NCI-H2029 (cell line): ENCODE data around the gene PACRGL.

Experiments
- DNase-seq: peaks from one replicate; lab custom pipeline; 2025; lab: John Stamatoyannopoulos, UW

The PACRGL gene

DNA sequence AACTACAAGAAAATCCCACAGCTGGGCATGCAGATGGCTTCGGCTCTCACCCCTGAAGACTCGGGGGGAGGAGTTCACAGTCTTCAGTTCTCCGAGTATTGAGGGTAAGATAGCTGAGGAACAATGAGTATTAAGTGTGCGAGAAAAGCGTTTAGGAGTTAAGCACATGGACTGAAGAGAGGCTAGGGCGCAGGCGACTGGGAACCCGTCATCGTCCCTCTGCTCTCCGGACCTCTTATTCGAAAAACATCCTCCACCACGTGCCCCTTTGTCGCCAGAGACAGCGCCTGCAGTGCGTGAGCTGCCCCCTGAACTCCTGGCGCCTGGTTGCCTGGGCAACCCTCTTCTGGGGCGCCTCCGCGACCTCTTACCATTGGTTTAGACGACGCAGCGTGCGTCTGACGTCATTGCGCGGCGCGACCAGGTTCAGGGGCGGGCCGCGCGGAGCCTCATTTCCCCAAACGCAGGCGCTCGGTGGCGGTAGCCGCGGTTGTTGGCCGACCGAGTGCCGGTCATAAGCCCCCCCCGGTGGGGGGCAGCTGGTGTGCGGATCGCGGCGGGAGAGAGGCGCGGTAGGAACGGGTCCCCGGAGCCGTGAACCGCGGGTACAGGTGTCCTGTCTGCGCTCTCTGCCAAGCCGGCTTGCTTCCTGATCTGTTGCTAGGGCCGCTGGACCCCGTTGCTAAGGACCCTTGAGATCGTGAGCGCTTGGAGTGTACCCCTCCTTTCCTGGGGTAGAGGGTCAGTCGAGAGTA lies at the start of gene PACRGL:
TSS of gene PACRGL (plus strand) at position 452 of the 755 bp plus-strand sequence. CDS start 4,024 bp downstream, outside the sequence.
- peak; percentile 95 for DNase-seq

DNA sequence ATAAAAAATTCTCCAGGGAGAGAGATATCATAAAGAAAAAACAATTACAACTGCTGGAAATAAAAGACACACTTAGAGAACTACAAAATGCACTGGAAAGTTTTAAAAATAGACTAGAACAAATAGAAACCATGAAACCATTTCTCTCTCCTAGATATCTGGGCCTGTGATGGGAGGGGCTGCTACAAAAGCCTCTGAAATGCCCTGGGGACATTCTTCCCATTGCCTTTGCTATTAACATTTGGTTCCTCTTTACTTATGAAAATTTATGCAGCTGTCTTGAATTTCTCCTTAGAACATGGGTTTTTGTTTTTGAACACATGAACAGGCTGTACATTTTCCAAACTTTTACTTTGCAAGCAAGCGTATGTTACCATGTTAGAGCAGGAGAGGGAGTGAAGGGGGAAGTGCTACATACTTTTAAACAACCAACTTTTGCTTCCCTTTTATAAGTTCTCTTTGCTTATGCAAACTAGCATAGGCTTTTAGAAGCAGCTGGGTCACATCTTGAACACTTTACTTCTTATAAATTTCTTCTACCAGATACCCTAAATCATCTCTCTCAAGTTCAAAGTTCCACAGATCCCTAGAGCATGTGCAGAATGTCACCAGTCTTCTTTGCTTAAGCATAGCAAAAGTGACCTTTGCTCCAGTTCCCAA lies 47.9 kb upstream of the PACRGL start:
- DNase-seq: no peak

DNA sequence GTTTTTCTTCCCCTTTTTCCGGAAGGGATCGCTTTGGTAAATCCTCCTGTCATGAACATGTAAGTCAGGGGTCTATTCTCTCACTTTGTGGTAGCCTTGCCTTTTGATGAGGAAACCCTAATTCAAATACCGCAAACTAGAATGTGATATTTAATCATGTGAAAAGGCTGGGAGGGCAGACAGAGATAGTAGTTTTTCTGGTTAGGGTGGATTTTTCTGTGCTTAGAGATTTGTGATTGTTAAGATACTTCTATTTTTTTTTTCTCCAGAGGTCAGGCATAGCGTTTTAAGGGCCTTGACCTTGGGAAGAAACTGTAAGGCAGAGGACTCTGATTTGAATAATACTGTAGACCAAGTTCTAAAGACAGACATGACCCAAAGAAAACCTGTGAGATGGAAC lies 41.8 kb upstream of the PACRGL start:
- no peak for DNase-seq

DNA sequence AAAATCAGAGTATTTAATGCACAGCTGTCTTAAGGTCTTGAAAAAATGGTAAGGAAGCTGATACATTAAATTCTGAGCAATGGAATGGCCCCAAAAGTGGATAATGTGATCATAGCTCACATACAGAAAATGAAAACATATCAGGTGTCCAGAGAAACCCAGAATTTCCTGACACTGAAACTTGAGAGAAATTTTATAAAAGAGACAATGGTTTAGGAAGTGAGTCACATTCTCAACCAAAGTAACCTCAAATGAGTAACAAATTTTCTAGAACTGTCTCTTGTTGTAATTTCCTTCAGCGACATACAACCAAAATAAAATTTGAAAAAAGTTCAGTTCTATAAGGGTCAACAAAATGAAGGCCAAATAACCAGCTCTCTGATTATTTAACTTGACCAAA lies 37.4 kb upstream of the PACRGL start:
- no peak for DNase-seq

DNA sequence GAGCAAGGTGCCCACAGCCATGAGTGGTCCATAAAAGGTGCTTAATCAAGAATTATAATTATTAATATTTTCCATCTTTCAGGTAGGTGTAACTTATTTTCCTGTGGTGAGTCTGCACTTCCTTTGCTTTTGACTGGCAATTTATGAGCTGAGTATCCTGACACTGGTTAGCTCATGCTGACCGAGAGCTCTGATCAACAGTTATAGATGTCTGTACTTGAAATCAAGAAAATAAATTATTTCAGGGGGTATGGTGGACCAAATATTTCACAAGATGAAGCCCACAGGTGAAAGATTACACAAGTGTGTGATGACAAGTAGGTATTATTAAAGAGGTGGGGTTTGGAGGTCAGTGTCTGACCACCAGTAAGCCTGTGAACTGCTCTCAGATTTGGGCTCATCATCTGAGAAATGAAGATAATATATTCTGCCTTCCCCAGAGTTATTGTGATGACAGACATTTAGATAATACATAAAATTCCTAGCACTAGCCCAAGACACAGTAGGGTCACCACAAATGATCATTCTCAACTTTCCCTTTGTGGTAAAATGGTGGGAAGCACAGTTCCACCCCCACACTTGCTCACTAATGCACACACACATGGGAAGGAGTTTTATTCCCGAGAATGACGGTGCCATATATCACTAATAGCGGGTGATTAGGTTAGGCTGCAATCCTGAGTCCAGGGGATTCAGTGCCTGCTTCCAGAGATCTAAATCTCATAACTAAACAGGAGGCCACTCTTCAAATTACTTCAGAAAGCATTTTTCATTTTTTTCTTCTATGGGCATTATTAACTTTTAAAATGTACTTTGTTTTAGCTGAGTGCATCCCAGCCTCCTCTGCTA lies 34.0 kb upstream of the PACRGL start:
- DNase-seq: no peak

DNA sequence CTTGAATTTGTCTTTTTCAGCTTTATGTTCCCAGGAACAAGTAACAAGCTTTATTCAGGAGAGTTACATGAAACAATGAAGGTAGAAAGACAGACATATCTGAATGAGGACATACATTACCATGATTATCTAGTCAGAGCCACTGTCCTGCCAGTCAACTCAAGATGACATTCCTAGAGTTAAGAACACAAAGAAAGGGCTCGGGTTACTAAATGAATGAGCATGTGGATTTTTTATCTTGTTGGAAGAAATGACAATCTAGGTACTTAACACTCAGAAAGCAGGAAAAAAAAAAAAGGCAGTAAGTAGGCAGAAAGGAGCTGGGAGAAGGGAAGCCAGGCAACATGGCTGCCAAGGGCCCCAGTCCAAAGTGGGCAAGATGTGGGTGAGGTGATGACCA lies 28.0 kb upstream of the PACRGL start:
- no peak for DNase-seq

DNA sequence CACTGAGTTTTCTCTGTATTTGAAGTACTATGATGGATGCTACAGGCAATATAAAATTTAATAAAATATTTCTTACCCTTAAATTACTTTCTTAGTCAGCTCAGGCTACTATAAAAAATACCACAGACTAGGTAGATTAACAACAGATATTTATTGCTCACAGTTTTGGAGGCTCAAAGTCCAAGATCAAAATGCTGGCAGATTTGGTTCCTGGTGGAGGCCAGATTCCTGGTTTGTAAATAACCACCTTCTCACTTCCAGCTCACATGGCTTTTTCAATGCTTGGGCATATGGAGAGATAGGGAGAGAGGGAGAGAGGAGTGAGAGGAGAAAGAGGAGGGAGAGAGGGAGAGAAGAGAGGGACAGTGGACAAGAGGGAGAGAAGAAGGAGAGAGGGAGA lies 24.5 kb upstream of the PACRGL start:
- no peak for DNase-seq

DNA sequence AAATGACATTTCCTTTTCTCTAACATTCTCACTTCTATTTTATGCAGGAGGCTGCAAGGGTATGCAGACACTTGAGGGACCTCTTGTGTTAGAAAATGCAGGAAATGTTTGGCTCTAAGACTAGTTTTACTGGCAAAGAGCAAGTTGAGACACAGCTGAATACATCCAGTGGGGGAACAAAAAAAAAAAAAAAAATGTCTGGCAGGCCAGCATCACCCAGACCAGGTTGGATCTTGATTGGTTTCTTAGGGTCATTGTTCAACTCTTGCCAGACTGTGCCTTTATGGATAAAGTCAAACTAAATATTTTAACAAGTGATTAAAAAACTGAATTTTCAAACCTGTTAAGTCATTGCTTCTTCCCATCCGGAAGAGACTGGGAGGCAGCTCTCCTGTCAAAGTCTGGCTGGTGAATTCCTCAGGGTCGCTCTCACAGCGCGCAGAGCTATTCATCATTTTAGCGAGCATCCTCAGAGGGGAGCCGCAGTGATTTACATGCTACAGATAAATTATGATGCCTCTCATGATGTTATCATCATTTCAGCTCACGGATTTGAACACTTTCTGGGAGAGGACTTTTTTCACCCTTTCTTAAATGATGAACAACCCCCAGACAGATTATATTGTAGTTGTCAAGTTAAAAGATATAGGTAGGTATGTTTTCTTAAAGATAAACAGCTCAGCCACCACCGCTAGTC lies 23.6 kb upstream of the PACRGL start:
- no peak for DNase-seq

DNA sequence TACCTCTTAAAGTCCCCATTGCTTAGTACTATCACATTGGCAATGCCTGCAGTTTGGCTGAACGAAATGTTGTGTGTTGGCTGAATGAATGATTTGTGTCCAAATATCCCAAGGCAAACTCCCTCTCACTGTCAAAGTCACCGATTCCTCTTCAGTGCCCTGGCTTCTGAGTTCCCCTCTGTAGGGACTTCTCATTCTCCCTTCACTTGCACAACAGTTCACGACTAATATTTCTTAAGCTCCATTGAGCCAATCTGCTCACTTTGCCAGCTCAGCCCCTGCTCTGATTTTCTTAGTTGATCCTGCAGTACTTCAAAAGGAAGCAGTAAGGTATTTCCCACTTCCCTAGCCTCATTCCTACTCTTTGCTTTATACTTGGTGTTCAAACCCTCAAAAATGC lies 21.9 kb upstream of the PACRGL start:
- no peak for DNase-seq

DNA sequence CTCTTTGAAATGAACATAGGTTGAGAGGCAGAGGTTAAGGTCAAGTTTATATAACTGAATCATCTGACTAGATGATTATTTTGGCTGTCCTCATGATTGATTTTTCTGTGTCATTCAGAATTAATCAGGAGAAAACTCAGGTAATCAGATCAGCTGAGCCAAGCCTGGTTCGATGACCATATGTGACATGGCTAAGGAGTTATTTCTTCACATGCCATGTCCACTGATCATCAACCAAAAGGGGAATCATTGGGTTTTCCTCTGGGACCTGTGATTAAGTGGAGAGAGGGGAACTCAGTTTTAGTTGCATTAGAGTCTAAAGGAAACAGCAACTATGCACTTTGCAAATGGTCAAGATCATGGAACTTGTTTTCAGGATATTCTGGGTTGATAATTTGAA lies 20.3 kb upstream of the PACRGL start:
- no peak for DNase-seq

DNA sequence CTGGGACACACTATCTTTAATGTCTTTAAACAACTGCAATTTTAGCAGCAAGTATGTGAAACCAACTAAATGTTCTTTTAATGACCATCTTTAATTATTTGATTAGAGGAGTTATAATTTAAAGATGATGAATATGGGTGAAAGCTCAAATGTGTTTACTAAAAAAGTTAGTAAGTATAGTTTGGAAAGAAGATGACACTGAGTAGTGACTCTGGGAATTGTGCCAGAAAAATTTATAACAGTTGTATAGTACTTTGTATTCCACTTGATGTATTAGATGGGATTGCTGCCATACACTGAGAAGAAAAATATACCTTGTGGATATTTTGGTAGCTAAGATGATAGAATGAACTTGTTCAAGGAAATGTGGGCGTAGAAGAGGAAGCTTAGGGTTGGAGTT lies 19.5 kb upstream of the PACRGL start:
- no peak for DNase-seq

DNA sequence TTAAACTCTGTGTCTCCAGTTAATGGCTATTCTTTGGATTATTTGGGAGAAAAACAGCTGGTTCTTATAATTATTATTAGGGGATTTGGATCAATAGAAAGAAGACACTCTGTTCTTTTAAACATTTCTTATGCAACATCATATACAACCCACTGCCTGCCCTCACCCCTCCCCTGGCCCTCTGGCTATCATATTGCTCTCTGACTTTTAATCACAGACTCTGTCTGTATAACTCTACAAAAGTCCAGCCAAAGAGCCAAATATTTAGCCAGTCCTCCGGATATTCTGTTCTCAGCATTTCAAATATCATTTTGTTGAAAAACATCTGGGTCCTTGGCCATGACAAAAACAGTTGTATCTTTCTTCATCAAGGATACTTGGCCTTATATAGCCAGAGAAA lies 19.0 kb upstream of the PACRGL start:
- DNase-seq: no peak

DNA sequence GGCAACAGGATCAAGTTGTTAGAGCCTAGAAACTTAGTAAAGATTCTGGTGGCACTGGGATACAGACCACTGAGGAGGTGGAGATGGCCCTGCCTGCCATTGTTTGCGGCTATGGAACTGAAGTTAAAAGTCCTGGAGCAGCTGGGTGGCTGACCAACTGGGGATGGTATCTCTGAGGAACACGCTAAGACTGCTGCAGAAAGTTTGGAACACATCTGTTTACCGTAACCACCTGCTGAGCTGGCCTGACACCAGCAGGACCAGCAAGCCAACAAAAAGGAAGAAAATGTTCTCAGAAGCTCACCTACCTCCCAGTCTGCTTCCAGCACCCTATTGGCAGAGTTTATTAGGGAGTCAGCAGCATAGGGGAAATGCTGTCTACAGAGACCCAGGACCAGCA lies 17.4 kb upstream of the PACRGL start:
- no peak for DNase-seq

DNA sequence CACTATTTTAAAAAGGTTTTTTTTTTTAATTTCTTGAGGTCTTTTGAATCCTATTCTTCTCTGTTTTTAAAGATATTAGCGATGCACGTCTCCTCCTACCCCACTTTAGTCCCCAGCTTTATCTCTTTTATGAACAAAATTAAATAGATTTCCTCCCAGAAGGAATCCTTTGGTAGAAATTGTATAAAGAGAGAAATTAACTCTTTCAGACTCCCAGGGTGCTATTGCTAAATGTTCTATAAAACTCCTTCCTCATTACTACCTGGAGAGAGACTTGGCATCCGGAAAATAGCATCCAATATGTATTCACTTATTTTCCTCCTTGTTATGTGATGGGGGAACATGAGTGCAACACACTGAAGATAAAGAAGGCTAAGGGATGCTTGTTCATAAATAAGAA lies 16.5 kb upstream of the PACRGL start:
- DNase-seq: no peak

DNA sequence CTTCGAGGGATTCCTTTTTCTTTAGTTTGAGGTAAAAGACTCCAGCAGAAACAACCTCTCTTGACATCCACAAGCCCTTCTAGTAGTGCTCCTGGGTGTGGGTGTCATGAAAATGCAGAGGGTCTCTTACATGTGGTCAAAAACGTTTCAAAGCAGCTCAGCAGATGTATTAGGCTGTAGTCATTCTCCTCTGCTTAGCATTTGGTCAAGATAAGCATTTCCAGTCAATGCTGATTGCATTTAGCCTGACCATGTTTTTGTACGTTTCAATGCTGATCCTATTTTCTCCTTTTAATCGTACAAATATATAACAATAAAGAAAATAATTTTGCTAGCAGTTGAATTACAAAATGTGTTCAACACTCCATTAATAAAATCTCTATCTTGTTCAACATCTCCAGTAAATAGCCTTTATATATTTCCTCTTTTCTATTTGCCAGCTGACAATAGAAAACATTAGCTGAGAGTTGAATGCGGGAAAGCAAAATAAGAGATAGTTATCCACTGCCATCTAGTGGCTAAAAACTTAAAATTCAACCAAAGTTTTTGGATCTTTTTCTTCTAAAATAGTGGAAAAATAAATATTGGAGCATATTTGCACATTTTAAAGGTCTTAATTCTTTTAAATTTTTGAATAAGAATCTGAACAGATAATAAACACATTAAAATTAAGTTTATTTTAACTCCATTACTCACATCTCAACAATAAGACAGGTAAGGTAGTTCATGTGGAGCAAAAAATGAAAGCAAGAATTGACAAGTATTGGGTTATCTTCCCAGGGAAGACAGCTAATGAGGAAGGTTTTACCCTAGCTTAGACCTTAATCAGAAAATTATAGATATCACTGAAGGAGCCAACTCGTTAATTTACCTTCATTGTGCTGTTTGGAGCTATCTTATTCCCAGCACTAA lies 15.2 kb upstream of the PACRGL start:
- peak; percentile 23 for DNase-seq

DNA sequence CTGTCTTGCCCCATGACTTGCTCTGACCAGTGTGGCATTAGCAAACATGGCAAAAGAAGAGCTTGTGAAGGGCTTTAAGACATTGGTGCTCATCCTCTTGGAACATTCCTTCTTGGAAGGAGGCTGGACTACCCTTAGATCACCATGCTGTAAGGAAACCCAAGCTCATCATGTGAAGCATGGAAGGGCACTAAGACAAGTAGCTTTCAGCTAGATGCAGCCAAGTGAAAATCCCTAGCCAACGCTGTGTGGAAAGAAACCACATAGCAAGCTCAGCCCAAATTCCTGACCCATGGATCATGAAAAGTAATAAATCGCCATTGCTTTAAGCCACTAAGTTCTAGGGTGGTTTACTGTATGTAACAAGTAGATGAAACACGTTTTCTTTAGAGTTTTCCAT lies 12.4 kb upstream of the PACRGL start:
- DNase-seq: no peak

DNA sequence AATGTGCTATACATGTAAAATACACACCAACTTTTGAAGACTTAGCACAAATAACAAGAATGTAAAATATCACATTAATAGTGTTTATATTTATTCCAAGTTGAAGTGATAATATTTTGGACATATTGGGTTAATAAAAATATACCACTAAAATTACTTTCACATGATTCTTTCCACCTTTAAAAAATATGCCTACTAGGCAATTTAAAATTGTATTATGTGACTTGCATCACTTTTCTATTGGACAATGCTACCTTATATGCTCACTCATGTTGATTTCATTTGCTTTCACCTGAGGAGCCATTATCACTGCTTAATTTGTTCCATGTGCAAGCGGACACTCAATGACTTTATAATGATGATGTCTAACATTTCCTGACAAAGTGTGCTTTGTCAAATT lies 3.4 kb upstream of the PACRGL start:
- DNase-seq: no peak

DNA sequence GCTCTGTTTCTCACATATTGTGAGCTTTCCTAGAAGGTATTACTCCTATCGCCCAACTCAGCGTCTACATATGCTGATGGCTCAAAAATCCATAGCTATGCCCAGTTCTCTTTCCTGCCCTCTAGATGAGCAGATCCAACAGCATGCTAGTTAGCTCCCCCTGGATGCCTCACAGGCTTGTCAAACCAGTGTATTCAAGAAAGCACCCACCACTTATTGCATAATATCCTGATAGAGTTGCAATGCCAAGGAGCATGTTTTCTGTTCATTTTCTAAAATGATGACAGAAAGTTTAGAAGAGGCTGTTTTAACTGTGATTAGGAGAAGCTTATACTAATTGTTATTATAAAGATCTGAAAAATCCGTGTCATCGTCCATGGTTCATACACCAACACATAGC lies 1.9 kb upstream of the PACRGL start:
- DNase-seq: no peak

DNA sequence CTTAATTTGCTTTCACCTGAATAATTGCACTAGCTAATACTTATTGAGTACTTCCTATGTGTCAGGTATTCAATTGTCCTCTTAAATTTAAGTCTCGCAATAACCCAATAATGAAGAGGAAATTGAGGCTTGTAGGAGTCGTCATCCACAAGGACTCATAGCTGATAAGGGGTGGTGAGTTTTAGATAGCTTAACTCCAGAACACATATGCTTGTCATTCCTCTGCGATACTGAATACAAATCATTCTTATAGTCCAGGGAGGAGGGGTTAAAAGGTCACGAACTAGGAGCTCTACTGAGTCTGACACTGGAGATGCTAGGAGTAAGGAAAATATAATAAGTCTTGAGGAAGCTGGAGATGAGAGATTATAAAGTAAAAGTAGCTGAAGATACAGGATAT lies 1.4 kb upstream of the PACRGL start:
- no peak for DNase-seq

DNA sequence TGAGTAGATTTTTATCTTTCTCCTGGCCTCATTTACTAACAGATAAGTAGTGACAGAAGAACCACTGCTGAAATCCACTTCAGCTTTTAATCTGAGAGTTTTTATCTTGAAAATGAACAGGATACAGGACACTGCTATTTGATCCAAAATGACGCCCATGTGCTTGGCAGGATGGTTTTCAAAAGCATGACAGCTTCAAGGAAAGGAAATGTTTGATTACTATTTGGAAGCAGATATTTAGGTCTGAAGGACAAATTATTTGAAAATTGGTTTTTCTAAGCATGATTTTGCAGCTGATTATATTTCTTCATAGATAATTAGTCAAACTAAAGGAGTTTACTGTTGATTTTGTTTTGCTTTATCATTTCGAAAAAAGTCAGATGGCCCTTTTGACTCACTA lies 11.1 kb downstream of the PACRGL start:
- no peak for DNase-seq

DNA sequence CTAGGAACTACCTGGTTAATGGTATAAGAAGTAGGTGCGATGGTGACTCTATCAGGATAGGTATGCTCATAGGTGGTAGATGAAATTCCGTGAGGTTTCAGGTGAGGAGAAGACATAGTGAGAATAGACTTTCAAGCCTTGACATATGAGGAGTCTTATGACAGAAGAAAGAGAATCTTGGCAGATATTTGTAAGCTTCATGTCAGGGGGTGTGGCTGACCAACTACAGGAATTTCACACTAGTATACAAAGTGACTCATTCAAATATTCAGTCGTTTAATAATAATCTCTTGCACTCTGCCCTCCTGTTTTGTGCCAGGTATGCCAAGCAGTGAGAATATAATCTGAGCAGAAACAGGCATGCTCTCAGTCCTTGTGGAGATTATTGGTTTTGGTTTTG lies 22.8 kb downstream of the PACRGL start:
- DNase-seq: no peak
